SIG-M5 treated with dmso at 0.1 percent for 504 hours (cell line): ENCODE measurements around the gene CLEC7A.

Experiments used
- DNase-seq: peaks from one replicate; lab custom pipeline; 2025; ENCODE audit not compliant: unreplicated experiment; lab: John Stamatoyannopoulos, UW

CLEC7A gene

GRCh38 chr12:10130042-10130441, at the start of gene CLEC7A:
CLEC7A (minus strand) TSS chr12:10130199; CDS start chr12:10130082, 117 bp downstream.
- peak; percentile 78 for DNase-seq

DNA sequence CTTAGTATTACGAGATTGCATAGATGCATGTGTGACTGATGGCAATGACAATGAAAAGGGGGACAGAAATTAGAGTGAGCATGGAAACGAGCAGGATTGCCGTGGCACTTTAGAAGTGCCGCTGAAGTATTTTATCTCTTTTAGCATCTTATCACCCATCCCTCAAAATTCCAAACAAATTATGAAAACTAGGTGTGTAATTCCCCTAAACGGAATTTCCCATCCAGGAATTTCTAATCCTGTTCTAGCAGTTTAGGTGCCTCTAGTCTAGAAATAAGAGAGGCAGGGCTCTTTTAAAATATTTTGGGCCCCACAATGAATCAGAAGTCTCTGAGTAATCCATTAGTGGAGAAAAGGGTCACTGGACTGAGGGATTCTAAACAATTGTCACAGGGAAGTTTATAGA, 49.8 kb upstream of the CLEC7A start:
- no peak for DNase-seq

DNA sequence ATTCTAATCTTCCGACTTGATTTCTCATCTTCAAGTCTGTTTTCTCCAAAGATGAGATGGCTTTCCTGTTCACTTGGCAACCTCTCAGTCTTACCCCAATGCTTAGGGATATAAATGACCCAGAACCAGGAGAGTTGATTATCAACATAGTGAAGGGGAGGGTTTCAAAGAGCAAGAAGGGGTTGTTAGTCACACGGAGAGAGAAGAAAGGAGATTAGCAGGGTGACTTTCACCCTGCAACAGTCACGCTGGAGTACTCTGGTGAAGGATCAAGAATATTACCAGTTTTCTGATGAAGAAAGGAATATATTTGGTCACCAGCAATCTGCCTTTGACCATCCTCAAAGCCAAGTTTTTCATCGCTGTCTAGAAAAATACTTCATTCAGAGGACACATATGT, 48.8 kb upstream of the CLEC7A start, which contains the start of gene TMEM52B:
Gene TMEM52B, plus strand, starts transcription at position 212 of the 400 bp plus-strand sequence. CDS start 543 bp downstream, outside the sequence.
- no peak for DNase-seq

DNA sequence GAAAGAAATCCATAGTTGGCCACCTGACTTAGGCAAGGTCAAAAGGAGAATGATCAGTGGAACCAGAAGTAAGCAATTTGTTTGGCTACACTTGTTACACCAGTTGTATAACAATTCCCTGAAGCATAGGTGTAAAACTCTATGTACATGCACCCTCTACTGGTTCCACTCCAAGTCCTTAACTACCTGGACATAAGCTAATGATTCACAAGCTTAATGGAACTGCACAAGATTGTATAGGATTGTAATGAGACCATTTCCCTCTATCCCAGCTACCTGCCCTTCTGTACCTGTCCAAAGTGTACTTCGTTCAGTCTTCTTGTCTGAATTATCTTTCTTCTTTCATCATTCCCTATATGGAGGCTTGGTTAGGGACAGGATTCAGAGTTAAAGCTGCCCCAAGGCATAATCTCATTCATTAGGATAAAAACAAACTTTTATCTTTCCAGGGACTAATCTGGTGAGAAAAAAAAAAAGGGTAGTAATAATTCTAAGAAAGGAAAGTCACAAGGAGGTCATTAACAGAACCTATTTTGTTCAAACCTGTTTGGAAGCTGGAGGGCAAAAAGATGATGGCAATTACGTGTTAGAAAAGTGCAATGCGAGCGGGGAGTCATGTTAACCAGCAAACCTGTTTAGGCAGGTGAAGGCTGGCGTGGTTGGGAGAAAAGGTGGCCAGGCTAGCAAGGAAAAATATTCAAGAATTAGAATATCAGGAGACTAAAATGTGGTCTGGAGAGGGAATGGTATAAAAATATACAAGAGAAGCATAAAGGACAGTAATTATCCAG, 46.0 kb upstream of the CLEC7A start:
- DNase-seq, result no peak

- no peak for DNase-seq
Measured at GRCh38 chr12:10174986-10175614, 45.1 kb upstream of the CLEC7A start.

- peak; percentile 65 for DNase-seq
Measured at GRCh38 chr12:10171973-10172728, 42.2 kb upstream of the CLEC7A start, which contains the start of gene OLR1. OLR1 (minus strand) TSS chr12:10172132; CDS start chr12:10172077, 55 bp downstream.

DNA sequence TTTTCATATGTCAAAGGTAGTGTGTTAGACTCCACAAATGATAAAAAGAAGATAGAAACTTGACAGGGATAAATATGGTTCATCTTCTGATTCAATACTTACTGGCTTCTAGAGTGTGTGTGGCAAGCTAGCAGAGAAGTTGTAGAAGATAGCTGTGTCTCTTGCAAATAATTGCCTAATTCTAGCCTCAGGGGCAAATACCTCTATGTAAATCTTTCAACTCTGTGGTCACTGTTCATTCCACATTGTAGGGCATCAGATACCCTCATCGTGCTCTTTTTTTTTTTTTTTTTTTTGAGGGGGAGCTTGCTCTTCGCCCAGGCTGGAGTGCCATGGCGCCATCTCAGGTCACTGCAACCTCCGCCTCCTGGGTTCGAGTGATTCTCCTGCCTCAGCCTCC, 40.2 kb upstream of the CLEC7A start:
- DNase-seq, result peak; percentile 73

DNA sequence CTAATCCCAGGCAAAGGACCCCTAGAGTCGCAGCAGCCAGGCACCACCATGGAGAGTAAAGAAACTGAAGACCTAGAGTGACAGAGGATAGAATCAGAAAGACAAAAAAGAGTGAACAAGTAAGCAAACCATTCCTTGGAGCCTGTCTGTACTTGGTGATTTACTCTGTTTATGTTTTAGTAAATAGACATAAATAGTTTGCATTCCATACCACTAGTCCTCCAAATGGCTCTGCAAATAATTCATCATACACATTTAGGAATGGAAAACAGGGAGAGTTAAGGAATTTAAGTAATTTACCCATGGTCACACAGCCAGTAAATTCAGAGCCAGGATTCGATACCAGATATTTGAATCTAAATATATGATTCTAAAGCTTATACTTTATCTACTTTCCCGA, 39.1 kb upstream of the CLEC7A start:
- DNase-seq, result no peak

- peak; percentile 95 for DNase-seq
Measured at GRCh38 chr12:10167599-10167998, 37.6 kb upstream of the CLEC7A start.

- no peak for DNase-seq
Measured at GRCh38 chr12:10165421-10165820, 35.4 kb upstream of the CLEC7A start.

DNA sequence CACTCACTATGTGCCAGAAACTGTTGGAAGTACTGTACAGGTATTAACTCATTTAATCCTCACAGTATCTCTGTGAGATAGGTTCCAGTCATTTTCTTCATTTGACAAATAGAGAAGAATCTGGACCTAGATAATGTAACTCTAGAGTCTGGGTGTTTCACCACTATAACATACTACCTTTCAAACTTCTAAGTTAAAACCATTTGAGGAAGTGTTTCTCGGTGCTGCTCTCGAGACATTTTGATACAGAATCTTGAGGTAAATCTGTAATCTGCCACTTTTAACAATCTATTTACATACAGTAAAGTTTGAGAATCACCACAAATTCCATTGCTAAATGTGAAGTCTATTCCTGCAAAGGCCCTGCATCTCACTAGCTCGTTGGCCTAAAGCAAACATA, 33.1 kb upstream of the CLEC7A start:
- DNase-seq, result no peak

DNA sequence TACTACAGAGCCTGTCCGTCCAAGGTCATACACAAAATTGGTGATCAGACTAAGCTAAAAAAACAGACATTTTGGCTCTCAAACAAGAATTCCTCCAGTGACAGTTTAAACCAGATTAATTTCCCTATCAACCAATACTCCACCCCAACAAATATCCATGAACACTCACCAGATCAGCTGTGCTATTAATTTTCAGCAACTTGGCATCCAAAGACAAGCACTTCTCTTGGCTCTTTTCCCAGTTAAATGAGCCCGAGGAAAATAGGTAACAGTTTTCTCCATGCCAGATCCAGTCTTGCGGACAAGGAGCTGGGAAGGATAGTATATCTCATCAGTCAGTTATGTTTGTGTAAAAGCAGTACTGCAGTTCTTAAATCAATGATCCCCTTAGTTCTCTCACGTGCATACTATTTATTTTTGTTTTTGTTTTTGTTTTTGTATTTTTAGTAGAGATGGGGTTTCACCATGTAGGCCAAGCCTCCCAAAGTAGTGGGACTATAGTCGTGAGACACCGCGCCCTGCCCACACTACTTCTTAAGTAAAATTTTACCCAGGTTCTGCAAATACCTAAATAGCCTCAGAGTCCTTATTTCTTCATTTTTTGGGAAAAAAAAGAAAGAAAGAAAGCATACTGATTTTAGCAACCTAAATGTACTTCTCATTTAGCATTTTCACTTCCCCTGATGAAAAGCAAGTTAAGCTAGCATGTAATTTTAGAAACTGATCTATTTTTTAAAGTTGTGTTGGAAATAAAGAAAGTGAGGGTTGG, 30.8 kb upstream of the CLEC7A start:
- peak; percentile 84 for DNase-seq

GRCh38 chr12:10159280-10159679, 29.3 kb upstream of the CLEC7A start:
- DNase-seq, result peak; percentile 46

DNA sequence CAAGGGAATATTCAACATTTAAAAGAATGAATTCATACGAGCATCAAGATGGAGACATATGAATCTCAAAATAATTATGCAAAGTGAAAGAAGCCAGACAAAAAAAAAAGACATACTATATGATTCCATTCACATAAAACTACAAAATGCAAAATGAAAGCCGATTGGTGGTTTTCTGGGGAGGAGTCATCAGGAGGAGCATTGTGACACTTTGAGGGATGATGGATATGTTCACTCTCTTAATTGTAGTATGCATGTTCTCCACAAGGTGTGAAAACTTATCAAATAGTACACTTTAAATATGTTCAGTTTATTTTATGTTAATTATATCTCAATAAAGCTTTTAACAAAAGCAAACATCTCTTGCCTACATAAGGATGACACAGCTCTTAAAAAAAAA, 28.4 kb upstream of the CLEC7A start:
- no peak for DNase-seq

DNA sequence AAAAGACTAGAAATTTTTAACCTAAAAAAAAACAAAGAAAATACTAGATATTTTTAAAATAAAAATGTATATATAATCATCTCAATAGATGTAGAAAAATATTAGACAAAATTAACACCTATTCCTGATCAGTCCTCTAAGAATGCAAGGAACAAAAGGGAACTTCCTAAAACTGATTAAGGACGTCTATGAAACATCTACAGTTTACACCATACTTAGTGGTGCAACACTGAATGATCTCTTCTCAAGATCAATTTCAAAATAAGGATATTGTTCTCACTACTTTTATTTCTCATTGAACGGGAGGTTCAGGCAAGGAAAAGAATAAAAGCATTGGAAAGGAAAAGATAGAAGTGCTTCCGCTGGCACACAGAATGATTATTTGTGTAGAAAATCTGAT, 26.0 kb upstream of the CLEC7A start:
- peak; percentile 18 for DNase-seq

GRCh38 chr12:10154145-10154496, 24.1 kb upstream of the CLEC7A start:
- no peak for DNase-seq

- DNase-seq, result peak; percentile 60
Measured at GRCh38 chr12:10153271-10154144, 23.5 kb upstream of the CLEC7A start.

GRCh38 chr12:10151621-10152020, 21.6 kb upstream of the CLEC7A start:
- DNase-seq, result no peak

- DNase-seq, result no peak
Measured at GRCh38 chr12:10147714-10148403, 17.9 kb upstream of the CLEC7A start.
